Glutamatergic neuron (in vitro differentiated cells): ENCODE data around the gene AHCYL1. TPM values are rescaled to one million over a fixed set of nuclear protein-coding genes. Genes with fewer than 3 reads are reported as not detected.

Source experiments
- DNase-seq: peaks from one replicate; pipeline ENCODE4 v3.0.0; 2022
- H3K27ac Mint-ChIP-seq: one replicate; pipeline ENCODE4 v1.8.0; 2020; ENCODE audit warnings: mild to moderate bottlenecking, mixed read lengths, inconsistent platforms; ENCODE audit not compliant: unreplicated experiment
- H3K27me3 Mint-ChIP-seq: one replicate; pipeline ENCODE4 v1.8.0; 2020; ENCODE audit warnings: mild to moderate bottlenecking, moderate library complexity, mixed read lengths, inconsistent platforms; ENCODE audit not compliant: unreplicated experiment
- H3K36me3 Mint-ChIP-seq: one replicate; pipeline ENCODE4 v1.8.0; 2020; ENCODE audit warnings: mild to moderate bottlenecking, mixed read lengths, inconsistent platforms; ENCODE audit not compliant: unreplicated experiment
- H3K4me1 Mint-ChIP-seq: one replicate; pipeline ENCODE4 v1.8.0; 2020; ENCODE audit warnings: mild to moderate bottlenecking, low read depth, mixed read lengths, inconsistent platforms; ENCODE audit not compliant: unreplicated experiment
- H3K4me3 Mint-ChIP-seq: one replicate; pipeline ENCODE4 v1.8.0; 2020; ENCODE audit warnings: mild to moderate bottlenecking, mixed read lengths, inconsistent platforms; ENCODE audit not compliant: unreplicated experiment
- H3K9me3 Mint-ChIP-seq: one replicate; pipeline ENCODE4 v1.8.0; 2020; ENCODE audit warnings: mild to moderate bottlenecking, moderate library complexity, mixed read lengths, inconsistent platforms; ENCODE audit not compliant: unreplicated experiment
- total RNA-seq: library from RNA; stranded (reverse); fragmentation: NEBNext Ultra II Directional; extraction: Animal tissue kit (Norgen Biotek cat#: 25700); gene quantifications from one replicate; pipeline ENCODE4 v1.2.1, GENCODE V29; 2021; ENCODE audit not compliant: unreplicated experiment
- TF ChIP-seq, protein P1 (sequence below): fragments of 200-600 bp; sonication (generic); IDR thresholded peaks from one replicate; pipeline ENCODE4 v1.5.0; 2021; ENCODE audit not compliant: partially characterized antibody, unreplicated experiment

The AHCYL1 gene
- total RNA-seq, 1 donor from 2014 or later, result 73.8 TPM

DNA sequence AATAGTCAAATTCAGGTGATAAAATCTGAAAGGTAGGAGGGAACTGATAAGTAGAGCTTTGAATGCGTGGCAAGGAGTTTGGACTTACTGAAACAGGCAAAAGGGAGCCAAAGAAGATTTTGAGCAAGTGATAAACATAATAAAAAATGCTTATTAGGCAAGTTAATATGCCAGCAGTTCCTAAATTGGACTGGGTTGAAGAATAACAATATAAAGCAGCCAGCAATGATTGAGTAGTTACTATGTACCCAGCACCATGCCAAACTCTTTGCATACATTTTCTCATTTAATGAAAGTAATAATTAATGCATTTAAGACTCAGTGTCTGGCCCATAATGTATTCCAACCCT is 23.8 kb upstream of the AHCYL1 start:
- Mint-ChIP-seq H3K4me1 (peaks cover 3% of the 10 kb centered on the region), H3K4me3 (no peak overlapping the region), H3K9me3 (no peaks in the 10 kb centered on the region), H3K36me3 (peaks cover 6% of the 10 kb centered on the region), H3K27me3 (no peaks in the 10 kb centered on the region), H3K27ac (no peak overlapping the region)
- TF ChIP-seq, protein P1, sequence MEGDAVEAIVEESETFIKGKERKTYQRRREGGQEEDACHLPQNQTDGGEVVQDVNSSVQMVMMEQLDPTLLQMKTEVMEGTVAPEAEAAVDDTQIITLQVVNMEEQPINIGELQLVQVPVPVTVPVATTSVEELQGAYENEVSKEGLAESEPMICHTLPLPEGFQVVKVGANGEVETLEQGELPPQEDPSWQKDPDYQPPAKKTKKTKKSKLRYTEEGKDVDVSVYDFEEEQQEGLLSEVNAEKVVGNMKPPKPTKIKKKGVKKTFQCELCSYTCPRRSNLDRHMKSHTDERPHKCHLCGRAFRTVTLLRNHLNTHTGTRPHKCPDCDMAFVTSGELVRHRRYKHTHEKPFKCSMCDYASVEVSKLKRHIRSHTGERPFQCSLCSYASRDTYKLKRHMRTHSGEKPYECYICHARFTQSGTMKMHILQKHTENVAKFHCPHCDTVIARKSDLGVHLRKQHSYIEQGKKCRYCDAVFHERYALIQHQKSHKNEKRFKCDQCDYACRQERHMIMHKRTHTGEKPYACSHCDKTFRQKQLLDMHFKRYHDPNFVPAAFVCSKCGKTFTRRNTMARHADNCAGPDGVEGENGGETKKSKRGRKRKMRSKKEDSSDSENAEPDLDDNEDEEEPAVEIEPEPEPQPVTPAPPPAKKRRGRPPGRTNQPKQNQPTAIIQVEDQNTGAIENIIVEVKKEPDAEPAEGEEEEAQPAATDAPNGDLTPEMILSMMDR, result no peak
- no peak for DNase-seq

DNA sequence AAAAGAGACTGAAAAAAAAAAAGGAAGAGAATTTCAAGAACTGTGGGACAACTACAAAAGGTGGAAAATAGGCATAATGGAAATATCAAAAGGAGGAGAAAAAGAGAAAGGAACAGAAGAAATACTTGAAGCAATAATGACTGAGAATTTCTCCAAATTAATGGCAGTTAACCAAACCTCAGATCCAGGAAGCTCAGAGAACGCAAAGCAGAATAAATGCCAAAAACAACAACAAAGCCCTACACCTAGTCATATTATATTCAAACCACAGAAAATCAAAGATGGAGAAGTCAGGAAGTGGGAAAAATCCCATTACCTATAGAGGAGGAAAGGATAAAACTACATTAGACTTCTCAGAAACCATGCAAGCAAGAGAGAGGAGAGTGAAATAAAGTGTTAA is 20.7 kb upstream of the AHCYL1 start:
- Mint-ChIP-seq H3K4me1 (peaks cover 3% of the 10 kb centered on the region), H3K9me3 (no peaks in the 10 kb centered on the region), H3K36me3 (peaks cover 6% of the 10 kb centered on the region), H3K4me3 (no peak overlapping the region), H3K27me3 (no peaks in the 10 kb centered on the region), H3K27ac (no peak overlapping the region)
- TF ChIP-seq, protein P1, result no peak
- DNase-seq, result no peak

DNA sequence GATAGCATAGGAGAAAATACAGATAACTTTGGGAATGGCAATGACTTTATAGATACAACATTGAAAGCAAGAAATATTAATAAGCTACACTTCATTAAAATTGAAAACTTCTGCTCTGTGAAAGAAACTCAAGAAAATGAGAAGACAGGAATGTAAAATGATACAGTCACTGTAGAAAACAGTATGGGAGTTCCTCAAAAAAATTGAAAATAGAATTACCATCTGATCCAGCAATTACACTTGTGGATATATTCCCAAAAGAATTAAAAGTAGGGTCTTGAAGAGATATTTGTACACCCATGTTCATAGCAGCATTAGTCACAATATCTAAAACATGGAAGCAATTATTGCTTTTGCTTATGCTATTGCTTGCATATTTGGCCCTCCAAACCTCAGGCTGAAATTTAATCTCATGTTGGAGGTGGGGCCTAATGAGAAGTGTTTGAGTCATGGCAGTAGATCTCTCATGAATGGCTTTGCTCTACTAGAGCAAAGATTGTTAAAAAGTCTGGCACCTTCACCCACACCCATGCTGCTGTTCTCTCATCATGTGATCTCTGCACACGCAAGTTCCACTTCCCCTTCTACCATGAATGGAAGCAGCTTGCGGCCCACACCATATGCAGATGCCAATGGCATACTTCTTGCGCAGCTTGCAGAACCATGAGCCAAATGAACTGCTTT is 15.3 kb upstream of the AHCYL1 start:
- no peaks in the 10 kb centered on the region for H3K9me3 Mint-ChIP-seq
- peaks cover 6% of the 10 kb centered on the region for H3K36me3 Mint-ChIP-seq
- H3K27ac Mint-ChIP-seq, result no peak overlapping the region
- no peaks in the 10 kb centered on the region for H3K4me1 Mint-ChIP-seq
- TF ChIP-seq, protein P1, result no peak
- no peak for DNase-seq
- no peaks in the 10 kb centered on the region for H3K27me3 Mint-ChIP-seq
- H3K4me3 Mint-ChIP-seq, result no peak overlapping the region

GRCh38 chr1:109969907-109970306 is 14.7 kb upstream of the AHCYL1 start:
- H3K4me1 Mint-ChIP-seq, result no peaks in the 10 kb centered on the region
- H3K27ac Mint-ChIP-seq, result no peak overlapping the region
- peaks cover 6% of the 10 kb centered on the region for H3K36me3 Mint-ChIP-seq
- no peak for DNase-seq
- no peak overlapping the region for H3K4me3 Mint-ChIP-seq
- no peaks in the 10 kb centered on the region for H3K27me3 Mint-ChIP-seq
- H3K9me3 Mint-ChIP-seq, result no peaks in the 10 kb centered on the region
- TF ChIP-seq, protein P1, result no peak

- Mint-ChIP-seq H3K36me3 (no peaks in the 10 kb centered on the region), H3K27ac (no peak overlapping the region), H3K9me3 (no peaks in the 10 kb centered on the region), H3K4me1 (no peaks in the 10 kb centered on the region), H3K4me3 (no peak overlapping the region), H3K27me3 (no peaks in the 10 kb centered on the region)
- no peak for DNase-seq
- TF ChIP-seq, protein P1, result no peak
These were observed 13.0 kb upstream of the AHCYL1 start for GRCh38 chr1:109971559-109971958.
